SIG-M5 treated with dmso at 0.1 percent for 504 hours (cell line): ENCODE measurements around the gene CCDC157.
A peak's percentile ranks its signal among the peaks of the same experiment; 100 is the strongest.

ENCODE experiments used
- DNase-seq: peaks from one replicate; lab custom pipeline; 2025; ENCODE audit not compliant: unreplicated experiment; lab: John Stamatoyannopoulos, UW

The CCDC157 gene

GRCh38 chr22:30411780-30412179 lies 55.0 kb downstream of the CCDC157 start:
- no peak for DNase-seq

GRCh38 chr22:30413001-30413400 lies 56.2 kb downstream of the CCDC157 start:
- DNase-seq = no peak

- no peak for DNase-seq
Measured at GRCh38 chr22:30413745-30414524, 57.1 kb downstream of the CCDC157 start.

- DNase-seq = no peak
Measured at GRCh38 chr22:30414525-30415047, 57.8 kb downstream of the CCDC157 start.

GRCh38 chr22:30416403-30416802 lies 59.6 kb downstream of the CCDC157 start:
- no peak for DNase-seq

- no peak for DNase-seq
Measured at GRCh38 chr22:30416837-30417236, 60.0 kb downstream of the CCDC157 start.

GRCh38 chr22:30420347-30421125 lies 63.7 kb downstream of the CCDC157 start:
- no peak for DNase-seq

- no peak for DNase-seq
Measured at GRCh38 chr22:30421695-30422480, 65.1 kb downstream of the CCDC157 start.

- DNase-seq = peak; percentile 63
Measured at GRCh38 chr22:30422481-30423300, 65.9 kb downstream of the CCDC157 start.

- DNase-seq = no peak
Measured at GRCh38 chr22:30423301-30423958, 66.6 kb downstream of the CCDC157 start.

GRCh38 chr22:30423959-30424533 lies 67.2 kb downstream of the CCDC157 start:
- peak; percentile 98 for DNase-seq

GRCh38 chr22:30424534-30425326 lies 67.9 kb downstream of the CCDC157 start:
- DNase-seq = peak; percentile 26

- DNase-seq = no peak
Measured at GRCh38 chr22:30425327-30425615, 68.5 kb downstream of the CCDC157 start.

GRCh38 chr22:30425616-30426387 lies 69.0 kb downstream of the CCDC157 start, which contains the start of gene MTFP1:
Gene MTFP1 (plus strand): TSS chr22:30425768. CDS start chr22:30425880, 112 bp downstream.
- DNase-seq = peak; percentile 66
